ENCODE results near the gene TAF4B. TPM values are rescaled to one million over a fixed set of nuclear protein-coding genes. Genes with fewer than 3 reads are reported as not detected.

Gene TAF4B
- total and polyA plus RNA-seq, 2 of the 8 experiments (the other 6 are each of a cell fraction or from before 2014, with no cell fraction given) = 9.3 to 19.8 TPM

- H3K4ac ChIP-seq (replicated peaks; ENCODE audit: insufficient read length, low read depth, low read length) = no peak overlapping the region
- no peak overlapping the region for H3K9ac ChIP-seq (replicated peaks in 1 of 4; ENCODE audit: extremely low read depth in 1 of 4, low read depth in 3 of 4, low read length in 3 of 4)
- no peak overlapping the region for H3K14ac ChIP-seq (ENCODE audit: insufficient read length)
- peaks cover 0 to 3% of the 10 kb centered on the region in 2 experiments; a peak in 1 of 4 replicates for H3K79me2 ChIP-seq (ENCODE audit: control insufficient read depth in 1 of 2, insufficient read depth in 2 of 2, low read length in 2 of 2)
- H4K91ac ChIP-seq (replicated peaks; ENCODE audit: insufficient read length, low read length) = no peak overlapping the region
- H3K23me2 ChIP-seq (ENCODE audit: low read depth, low read length) = no peaks in the 10 kb centered on the region
- no peak overlapping the region for H3K56ac ChIP-seq (replicated peaks; ENCODE audit: insufficient read length, low read depth, low read length)
- no peak overlapping the region for H2BK15ac ChIP-seq (ENCODE audit: low read length)
- H4K5ac ChIP-seq (ENCODE audit: insufficient read length, low read depth, low read length) = no peak overlapping the region
- H4K8ac ChIP-seq (ENCODE audit: extremely low read depth, insufficient read depth, low read length) = no peak overlapping the region
- H3K4me3 ChIP-seq (ENCODE audit: extremely low read depth in 1 of 4, insufficient read depth in 2 of 4, low read depth in 3 of 4, low read length in 4 of 4) = no peak overlapping the region
- no peak for DNase-seq (ENCODE audit: low read depth in 1 of 2, low spot score in 2 of 2)
- no peak overlapping the region for H3K27ac ChIP-seq (ENCODE audit: low read depth, low read length)
- H3K79me1 ChIP-seq (ENCODE audit: low read depth, low read length) = no peaks in the 10 kb centered on the region
- ChIA-PET CTCF (ENCODE audit: partially characterized antibody) (no interaction called here), POLR2A (ENCODE audit: partially characterized antibody) (no interaction called here)
- no peaks in the 10 kb centered on the region for H3K4me1 ChIP-seq (replicated peaks in 1 of 4; ENCODE audit: control insufficient read depth in 3 of 4, insufficient read depth in 4 of 4, low read length in 3 of 4)
- no peak for TF ChIP-seq TBP (IDR thresholded peaks at IDR 0.05; ENCODE audit: low read depth, low read length)
- no peak for TF ChIP-seq ATF3 (IDR thresholded peaks at IDR 0.05; ENCODE audit: insufficient read depth, low read depth, low read length)
- no peak for TF ChIP-seq TEAD4 (IDR thresholded peaks at IDR 0.05; ENCODE audit: low read depth, low read length)
- TF ChIP-seq, protein P1, sequence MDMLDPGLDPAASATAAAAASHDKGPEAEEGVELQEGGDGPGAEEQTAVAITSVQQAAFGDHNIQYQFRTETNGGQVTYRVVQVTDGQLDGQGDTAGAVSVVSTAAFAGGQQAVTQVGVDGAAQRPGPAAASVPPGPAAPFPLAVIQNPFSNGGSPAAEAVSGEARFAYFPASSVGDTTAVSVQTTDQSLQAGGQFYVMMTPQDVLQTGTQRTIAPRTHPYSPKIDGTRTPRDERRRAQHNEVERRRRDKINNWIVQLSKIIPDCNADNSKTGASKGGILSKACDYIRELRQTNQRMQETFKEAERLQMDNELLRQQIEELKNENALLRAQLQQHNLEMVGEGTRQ (IDR thresholded peaks at IDR 0.05; ENCODE audit: low read length) = no peak
- TF ChIP-seq NANOG (IDR thresholded peaks at IDR 0.05; ENCODE audit: insufficient read depth, low read depth, low read length, poor library complexity, severe bottlenecking) = no peak
- TF ChIP-seq SP1 (IDR thresholded peaks at IDR 0.05; ENCODE audit: low read depth, low read length) = no peak
- TF ChIP-seq RAD21 (IDR thresholded peaks at IDR 0.05 in 1 of 2, conservative IDR thresholded peaks at IDR 0.05 in 1 of 2; ENCODE audit: low read depth in 2 of 2, low read length in 2 of 2) = no peak
- TF ChIP-seq GTF2F1 (IDR thresholded peaks at IDR 0.05; ENCODE audit: borderline replicate concordance, low read depth, low read length) = no peak
- FAIRE-seq = no peak
- no peaks in the 10 kb centered on the region for H3K27me3 ChIP-seq (replicated peaks in 1 of 4; ENCODE audit: control insufficient read depth in 3 of 4, extremely low read depth in 1 of 4, insufficient read depth in 3 of 4, low read length in 3 of 4)
- no peak overlapping the region for H2AFZ ChIP-seq (ENCODE audit: low read length)
- no peaks in the 10 kb centered on the region for H3K36me3 ChIP-seq (ENCODE audit: control insufficient read depth in 2 of 4, insufficient read depth in 4 of 4, low read length in 3 of 4)
- no peak overlapping the region for H3K18ac ChIP-seq (ENCODE audit: extremely low read depth, low read length)
- no peak overlapping the region for H2BK5ac ChIP-seq (ENCODE audit: low read depth, low read length)
- no peak overlapping the region for H2AK5ac ChIP-seq (ENCODE audit: low read depth, low read length)
- WGBS, 2 experiments (ENCODE audit: extremely low coverage in 1 of 2, insufficient coverage in 1 of 2, insufficient read length in 1 of 2, insufficient replicate concordance in 2 of 2, low coverage in 1 of 2, low lambda C conversion rate in 2 of 2, missing lambda C conversion rate in 1 of 2) = 91% methylated on average over 3 of the region's 3 CpGs; no CpG with 5 or more reads in 1 of the 2 experiments
- no peaks in the 10 kb centered on the region for H4K20me1 ChIP-seq (replicated peaks in 1 of 2; ENCODE audit: control insufficient read depth in 1 of 2, insufficient read depth in 2 of 2, low read length in 2 of 2)
- no peak overlapping the region for H2BK20ac ChIP-seq (ENCODE audit: low read length)
- no peak overlapping the region for H2BK120ac ChIP-seq (replicated peaks; ENCODE audit: low read depth, low read length)
- no peak overlapping the region for H2BK12ac ChIP-seq (ENCODE audit: low read depth, low read length)
- H3K9me3 ChIP-seq (ENCODE audit: insufficient read depth in 2 of 2, low read depth in 1 of 2, low read length in 1 of 2) = no peaks in the 10 kb centered on the region
- no peak overlapping the region for H3K23ac ChIP-seq (ENCODE audit: insufficient read length)
- H3K4me2 ChIP-seq (ENCODE audit: insufficient read depth in 1 of 2, low read depth in 2 of 2, low read length in 2 of 2) = no peak overlapping the region
Observed at GRCh38 chr18:26301681-26302080, 75.4 kb downstream of the TAF4B start.
